ENCODE measurements around the gene NCOR1. TPM values are rescaled to one million over a fixed set of nuclear protein-coding genes. Genes with fewer than 3 reads are reported as not detected.

NCOR1 gene
- total and polyA plus RNA-seq, 2 experiments from 2014 or later, result 102 to 132 TPM

- no peak for TF ChIP-seq ZNF462 (CRISPR knock-in tag; IDR thresholded peaks at IDR 0.05)
Measured at GRCh38 chr17:16259926-16260325, 44.6 kb upstream of the NCOR1 start (continued).

- H3K4me1 Mint-ChIP-seq, result peaks cover 13% of the 10 kb centered on the region
- no peak overlapping the region for H3K27ac Mint-ChIP-seq
- 0 out of 2 replicates have a peak, but pooled peaks cover 6% of the 10 kb centered on the region for H4K20me1 ChIP-seq (replicated peaks; ENCODE audit: insufficient read depth)
- H3K79me2 ChIP-seq (replicated peaks; ENCODE audit: insufficient read depth), result no peaks in the 10 kb centered on the region
- H3K4me3 ChIP-seq, result no peak overlapping the region
- DNase-seq (ENCODE audit: low spot score), result no peak
- no peaks in the 10 kb centered on the region for H3F3A ChIP-seq (replicated peaks; ENCODE audit: low read depth)
- no peak overlapping the region for H3K4me3 Mint-ChIP-seq
- no peaks in the 10 kb centered on the region for H3K27me3 ChIP-seq (ENCODE audit: insufficient read depth)
- no peaks in the 10 kb centered on the region for H3K9me2 ChIP-seq (ENCODE audit: insufficient read depth)
- H3K27ac ChIP-seq (ENCODE audit: low read depth), result no peak overlapping the region
- peaks cover 26% of the 10 kb centered on the region for H3K36me3 Mint-ChIP-seq (ENCODE audit: low read depth)
- no peak overlapping the region for H2AFZ ChIP-seq
- ATAC-seq, result no peak
- peaks cover 9% of the 10 kb centered on the region for H3K4me1 ChIP-seq (ENCODE audit: insufficient read depth)
- H3K9me3 Mint-ChIP-seq, result peaks cover 6% of the 10 kb centered on the region
- peaks cover 3% of the 10 kb centered on the region for H3K27me3 Mint-ChIP-seq (ENCODE audit: insufficient read depth, low read depth, poor library complexity)
- no peaks in the 10 kb centered on the region for H3K36me3 ChIP-seq (ENCODE audit: insufficient read depth)
- H3K4me2 ChIP-seq, result no peak overlapping the region
- no peak for TF ChIP-seq STAT1 (IDR thresholded peaks at IDR 0.05; ENCODE audit: unreplicated experiment)
- no peak for TF ChIP-seq POLR2AphosphoS5 (IDR thresholded peaks at IDR 0.05; ENCODE audit: low read depth)
- no peak for TF ChIP-seq ZNF114 (CRISPR knock-in tag; IDR thresholded peaks at IDR 0.05)
- TF ChIP-seq CTCF (conservative IDR thresholded peaks at IDR 0.05; ENCODE audit: low read depth in 2 of 2), result no peak
- no peak for TF ChIP-seq EZH2 (IDR thresholded peaks at IDR 0.05; ENCODE audit: low read depth, unreplicated experiment)
- TF ChIP-seq EZH2phosphoT487 (IDR thresholded peaks at IDR 0.05; ENCODE audit: unreplicated experiment), result no peak
- TF ChIP-seq JUNB (IDR thresholded peaks at IDR 0.05; ENCODE audit: unreplicated experiment), result no peak
- TF ChIP-seq REST (IDR thresholded peaks at IDR 0.05; ENCODE audit: unreplicated experiment), result no peak
Measured at GRCh38 chr17:16258901-16259300, 43.6 kb upstream of the NCOR1 start.

Data from GM23338 (cell line).